ENCODE results near the gene GDPGP1. TPM values are rescaled to one million over a fixed set of nuclear protein-coding genes. Genes with fewer than 3 reads are reported as not detected.
A peak's percentile ranks its signal among the peaks of the same experiment; 100 is the strongest.

The GDPGP1 gene
- total RNA-seq, 1 donor from 2014 or later = 2.9 TPM

DNA sequence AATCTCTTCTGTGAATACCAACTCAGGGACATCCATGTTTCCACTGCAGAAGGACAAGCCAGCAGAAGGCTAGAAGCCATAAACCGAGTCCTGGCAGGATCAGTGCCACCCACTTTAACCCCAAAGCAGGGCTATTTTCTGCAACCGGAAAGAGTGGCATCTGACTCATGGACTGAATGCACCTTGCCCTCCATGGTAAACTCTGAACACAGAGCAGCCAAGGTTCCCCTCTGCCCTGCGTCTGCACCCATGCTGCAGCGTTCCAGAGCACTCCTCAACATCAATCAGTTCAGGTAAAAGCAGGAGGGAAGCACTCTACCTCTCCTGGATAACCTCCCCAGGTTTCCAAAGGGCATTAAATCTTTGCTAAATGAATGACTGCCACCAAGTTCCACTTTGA lies 30.7 kb downstream of the GDPGP1 start:
- peak overlapping the region; percentile 51 for H3K4me3 ChIP-seq (ENCODE audit: low read depth, low read length)
- FAIRE-seq = no peak
- no peaks in the 10 kb centered on the region for H3K27me3 ChIP-seq (ENCODE audit: control insufficient read depth, insufficient read depth, low read length)
- no peaks in the 10 kb centered on the region for H3K36me3 ChIP-seq (ENCODE audit: control insufficient read depth, insufficient read depth, low read length)
- no peak for TF ChIP-seq CTCF (IDR thresholded peaks at IDR 0.05; ENCODE audit: insufficient read depth, low read length, severe bottlenecking)
- DNase-seq (ENCODE audit: low read depth) = peak; percentile 47

GRCh38 chr15:90265271-90266060 lies 31.5 kb downstream of the GDPGP1 start, which contains the start of gene NGRN:
Gene NGRN (plus strand): TSS chr15:90265672. CDS start chr15:90265713, 41 bp downstream.
- Histone ChIP-seq H3K4me3 (ENCODE audit: low read depth, low read length) (peak within 1 kb of the TSS; percentile 51), H3K36me3 (ENCODE audit: control insufficient read depth, insufficient read depth, low read length) (no peaks in the 10 kb centered on the region), H3K27me3 (ENCODE audit: control insufficient read depth, insufficient read depth, low read length) (no peaks in the 10 kb centered on the region)
- peak; percentile 83 for DNase-seq (ENCODE audit: low read depth)
- TF ChIP-seq CTCF (IDR thresholded peaks at IDR 0.05; ENCODE audit: insufficient read depth, low read length, severe bottlenecking) = no peak
- no peak for FAIRE-seq

GRCh38 chr15:90266061-90266431 lies 32.0 kb downstream of the GDPGP1 start:
- H3K4me3 ChIP-seq (ENCODE audit: low read depth, low read length) = peak overlapping the region; percentile 51
- FAIRE-seq (no peak), DNase-seq (ENCODE audit: low read depth) (peak; percentile 46)
- TF ChIP-seq CTCF (IDR thresholded peaks at IDR 0.05; ENCODE audit: insufficient read depth, low read length, severe bottlenecking) = no peak
- H3K36me3 ChIP-seq (ENCODE audit: control insufficient read depth, insufficient read depth, low read length) = peaks cover 2% of the 10 kb centered on the region
- H3K27me3 ChIP-seq (ENCODE audit: control insufficient read depth, insufficient read depth, low read length) = no peaks in the 10 kb centered on the region

DNA sequence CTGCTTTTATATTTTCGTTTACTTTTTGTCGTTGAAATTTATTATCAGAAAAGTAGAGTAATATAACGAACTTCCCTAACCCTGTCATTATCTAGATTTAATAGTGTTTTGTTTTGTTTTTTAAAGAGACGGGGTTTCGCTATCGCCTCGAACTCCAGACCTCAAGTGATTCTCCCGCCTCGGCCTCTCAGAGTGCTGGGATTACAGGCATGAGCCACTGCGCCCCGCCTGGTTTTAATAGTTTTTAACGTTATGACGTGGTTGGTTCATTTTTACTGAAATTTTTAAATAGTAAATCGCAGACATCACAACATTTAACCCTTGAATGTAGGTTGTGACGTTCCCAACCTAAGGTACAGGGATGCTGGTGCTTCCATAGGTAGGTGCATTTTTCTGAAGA lies 32.5 kb downstream of the GDPGP1 start:
- H3K4me3 ChIP-seq (ENCODE audit: low read depth, low read length) = peak overlapping the region; percentile 51
- no peak for TF ChIP-seq CTCF (IDR thresholded peaks at IDR 0.05; ENCODE audit: insufficient read depth, low read length, severe bottlenecking)
- FAIRE-seq (no peak), DNase-seq (ENCODE audit: low read depth) (no peak)
- no peaks in the 10 kb centered on the region for H3K27me3 ChIP-seq (ENCODE audit: control insufficient read depth, insufficient read depth, low read length)
- H3K36me3 ChIP-seq (ENCODE audit: control insufficient read depth, insufficient read depth, low read length) = peaks cover 4% of the 10 kb centered on the region

GRCh38 chr15:90268415-90268814 lies 34.4 kb downstream of the GDPGP1 start:
- Histone ChIP-seq H3K27me3 (ENCODE audit: control insufficient read depth, insufficient read depth, low read length) (no peaks in the 10 kb centered on the region), H3K36me3 (ENCODE audit: control insufficient read depth, insufficient read depth, low read length) (peaks cover 11% of the 10 kb centered on the region), H3K4me3 (ENCODE audit: low read depth, low read length) (no peak overlapping the region)
- FAIRE-seq = no peak
- TF ChIP-seq CTCF (IDR thresholded peaks at IDR 0.05; ENCODE audit: insufficient read depth, low read length, severe bottlenecking) = no peak
- no peak for DNase-seq (ENCODE audit: low read depth)

All from bronchial epithelial cell (primary cell).